Thyroid gland (tissue), 4 donors: Measurements from ENCODE around the gene GSG1L.

ENCODE experiments used
- POLR2A ChIP-seq, 2 donors: fragments of 450-650 bp; IDR thresholded peaks; one replicate each; pipeline ENCODE4 v1.6.1; 2017; ENCODE audit warnings: antibody characterized with exemption in 2 of 2, mild to moderate bottlenecking in 2 of 2, moderate library complexity in 1 of 2
- TF ChIP-seq, protein P1 (sequence below), 6 experiments: fragments of 200-600 bp in 3 of 6; fragments of 450-650 bp in 3 of 6; sonication (generic) in 3 of 6; IDR thresholded peaks; one replicate each; pipeline ENCODE4 v1.5.1; 2016 to 2019; ENCODE audit warnings: antibody characterized with exemption in 6 of 6, mild to moderate bottlenecking in 2 of 6, inconsistent platforms in 1 of 6, moderate library complexity in 1 of 6

GRCh38 chr16:27781195-27781524 is 282.4 kb downstream of the GSG1L start:
- TF ChIP-seq, protein P1, sequence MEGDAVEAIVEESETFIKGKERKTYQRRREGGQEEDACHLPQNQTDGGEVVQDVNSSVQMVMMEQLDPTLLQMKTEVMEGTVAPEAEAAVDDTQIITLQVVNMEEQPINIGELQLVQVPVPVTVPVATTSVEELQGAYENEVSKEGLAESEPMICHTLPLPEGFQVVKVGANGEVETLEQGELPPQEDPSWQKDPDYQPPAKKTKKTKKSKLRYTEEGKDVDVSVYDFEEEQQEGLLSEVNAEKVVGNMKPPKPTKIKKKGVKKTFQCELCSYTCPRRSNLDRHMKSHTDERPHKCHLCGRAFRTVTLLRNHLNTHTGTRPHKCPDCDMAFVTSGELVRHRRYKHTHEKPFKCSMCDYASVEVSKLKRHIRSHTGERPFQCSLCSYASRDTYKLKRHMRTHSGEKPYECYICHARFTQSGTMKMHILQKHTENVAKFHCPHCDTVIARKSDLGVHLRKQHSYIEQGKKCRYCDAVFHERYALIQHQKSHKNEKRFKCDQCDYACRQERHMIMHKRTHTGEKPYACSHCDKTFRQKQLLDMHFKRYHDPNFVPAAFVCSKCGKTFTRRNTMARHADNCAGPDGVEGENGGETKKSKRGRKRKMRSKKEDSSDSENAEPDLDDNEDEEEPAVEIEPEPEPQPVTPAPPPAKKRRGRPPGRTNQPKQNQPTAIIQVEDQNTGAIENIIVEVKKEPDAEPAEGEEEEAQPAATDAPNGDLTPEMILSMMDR (IDR thresholded peaks at IDR 0.05), result no peak
- no peak for TF ChIP-seq POLR2A (IDR thresholded peaks at IDR 0.05)
